GM12878 (cell line): ENCODE data around the gene BARX2.
"Not testable (repeated sequence)": the region's sequence is repeated elsewhere in the genome, so short reads cannot be mapped to it uniquely, and the experiment has no call there.

Experiments
- BRCA1 ChIP-seq: IDR thresholded peaks from 2 replicates; pipeline ENCODE4 v1.6.1; 2011; ENCODE audit warnings: low read depth, low read length, improper control_type of control experiment
- CBFB ChIP-seq: IDR thresholded peaks from 2 replicates; pipeline ENCODE4 v1.6.1; 2016; ENCODE audit warnings: antibody characterized with exemption, low read depth
- CHD1 ChIP-seq: IDR thresholded peaks from 2 replicates; pipeline ENCODE4 v1.6.1; 2012; ENCODE audit warnings: low read depth, low read length, improper control_type of control experiment
- EP300 ChIP-seq, 2 experiments: fragments of 150-350 bp in 1 of 2; IDR thresholded peaks; 2 replicates each; pipeline ENCODE4 v1.6.1; 2011 to 2012; ENCODE audit warnings: low read depth in 2 of 2, low read length in 2 of 2, borderline replicate concordance in 1 of 2, improper control_type of control experiment in 1 of 2, inconsistent platforms in 1 of 2; ENCODE audit not compliant: control insufficient read depth in 1 of 2
- FOS ChIP-seq: IDR thresholded peaks from 3 replicates; pipeline ENCODE4 v1.6.1; 2011; ENCODE audit warnings: borderline replicate concordance; ENCODE audit not compliant: insufficient read length; ENCODE audit errors: extremely low read depth
- HDAC2 ChIP-seq: fragments of 200-600 bp; sonication (generic); IDR thresholded peaks from 2 replicates; pipeline ENCODE4 v1.6.1; 2017
- RAD21 ChIP-seq: IDR thresholded peaks from 2 replicates; pipeline ENCODE4 v1.6.1; 2011; ENCODE audit warnings: mild to moderate bottlenecking, low read depth, low read length, moderate library complexity; ENCODE audit not compliant: insufficient read depth
- ZNF274 ChIP-seq: IDR thresholded peaks from one replicate; pipeline ENCODE4 v1.8.0; 2011; ENCODE audit not compliant: insufficient read length, insufficient read depth
- TF ChIP-seq, protein P1 (sequence below), 3 experiments: IDR thresholded peaks in 2 of 3; conservative IDR thresholded peaks in 1 of 3; 2 replicates each; pipeline ENCODE4 v1.5.1; 2011; ENCODE audit warnings: low read depth in 3 of 3, low read length in 3 of 3, mild to moderate bottlenecking in 3 of 3, control low read depth in 2 of 3, moderate library complexity in 2 of 3, inconsistent platforms in 1 of 3, mixed read lengths in 1 of 3; ENCODE audit not compliant: control insufficient read depth in 2 of 3, insufficient read depth in 1 of 3; ENCODE audit errors: extremely low read depth in 1 of 3
- TF ChIP-seq, protein P2 (sequence below): fragments of 450-650 bp; formaldehyde crosslinking; IDR thresholded peaks from 2 replicates; pipeline ENCODE4 v1.4.0; 2022; ENCODE audit warnings: mild to moderate bottlenecking, moderate library complexity

DNA sequence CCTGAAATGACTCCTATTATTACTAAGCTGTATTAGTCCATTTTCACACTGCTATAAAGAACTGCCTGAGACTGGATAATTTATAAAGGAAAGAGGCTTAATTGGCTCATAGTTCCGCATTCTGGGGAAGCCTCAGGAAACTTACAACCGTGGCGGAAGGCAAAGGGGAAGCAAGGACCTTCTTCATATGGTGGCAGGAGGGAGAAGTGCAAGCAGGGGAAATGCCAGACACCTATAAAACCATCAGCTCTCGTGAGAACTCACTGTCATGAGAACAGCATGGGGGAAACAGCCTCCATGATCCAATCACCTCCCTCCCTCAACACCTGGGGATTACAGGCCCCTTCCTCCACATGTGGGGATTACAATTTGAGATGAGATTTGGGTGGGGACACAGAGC lies 47.9 kb upstream of the BARX2 start:
- TF ChIP-seq, protein P1, sequence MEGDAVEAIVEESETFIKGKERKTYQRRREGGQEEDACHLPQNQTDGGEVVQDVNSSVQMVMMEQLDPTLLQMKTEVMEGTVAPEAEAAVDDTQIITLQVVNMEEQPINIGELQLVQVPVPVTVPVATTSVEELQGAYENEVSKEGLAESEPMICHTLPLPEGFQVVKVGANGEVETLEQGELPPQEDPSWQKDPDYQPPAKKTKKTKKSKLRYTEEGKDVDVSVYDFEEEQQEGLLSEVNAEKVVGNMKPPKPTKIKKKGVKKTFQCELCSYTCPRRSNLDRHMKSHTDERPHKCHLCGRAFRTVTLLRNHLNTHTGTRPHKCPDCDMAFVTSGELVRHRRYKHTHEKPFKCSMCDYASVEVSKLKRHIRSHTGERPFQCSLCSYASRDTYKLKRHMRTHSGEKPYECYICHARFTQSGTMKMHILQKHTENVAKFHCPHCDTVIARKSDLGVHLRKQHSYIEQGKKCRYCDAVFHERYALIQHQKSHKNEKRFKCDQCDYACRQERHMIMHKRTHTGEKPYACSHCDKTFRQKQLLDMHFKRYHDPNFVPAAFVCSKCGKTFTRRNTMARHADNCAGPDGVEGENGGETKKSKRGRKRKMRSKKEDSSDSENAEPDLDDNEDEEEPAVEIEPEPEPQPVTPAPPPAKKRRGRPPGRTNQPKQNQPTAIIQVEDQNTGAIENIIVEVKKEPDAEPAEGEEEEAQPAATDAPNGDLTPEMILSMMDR (IDR thresholded peaks at IDR 0.05 in 2 of 3, conservative IDR thresholded peaks at IDR 0.05 in 1 of 3; ENCODE audit: control insufficient read depth in 2 of 3, extremely low read depth in 1 of 3, insufficient read depth in 1 of 3, low read depth in 3 of 3, low read length in 3 of 3) = not testable (repeated sequence)
- not testable (repeated sequence) for TF ChIP-seq CBFB; ZNF274; FOS; EP300 (IDR thresholded peaks at IDR 0.05; ENCODE audit: borderline replicate concordance in 1 of 2, control insufficient read depth in 1 of 2, low read depth in 2 of 2, low read length in 2 of 2); BRCA1; RAD21; CHD1; HDAC2
- TF ChIP-seq, protein P2, sequence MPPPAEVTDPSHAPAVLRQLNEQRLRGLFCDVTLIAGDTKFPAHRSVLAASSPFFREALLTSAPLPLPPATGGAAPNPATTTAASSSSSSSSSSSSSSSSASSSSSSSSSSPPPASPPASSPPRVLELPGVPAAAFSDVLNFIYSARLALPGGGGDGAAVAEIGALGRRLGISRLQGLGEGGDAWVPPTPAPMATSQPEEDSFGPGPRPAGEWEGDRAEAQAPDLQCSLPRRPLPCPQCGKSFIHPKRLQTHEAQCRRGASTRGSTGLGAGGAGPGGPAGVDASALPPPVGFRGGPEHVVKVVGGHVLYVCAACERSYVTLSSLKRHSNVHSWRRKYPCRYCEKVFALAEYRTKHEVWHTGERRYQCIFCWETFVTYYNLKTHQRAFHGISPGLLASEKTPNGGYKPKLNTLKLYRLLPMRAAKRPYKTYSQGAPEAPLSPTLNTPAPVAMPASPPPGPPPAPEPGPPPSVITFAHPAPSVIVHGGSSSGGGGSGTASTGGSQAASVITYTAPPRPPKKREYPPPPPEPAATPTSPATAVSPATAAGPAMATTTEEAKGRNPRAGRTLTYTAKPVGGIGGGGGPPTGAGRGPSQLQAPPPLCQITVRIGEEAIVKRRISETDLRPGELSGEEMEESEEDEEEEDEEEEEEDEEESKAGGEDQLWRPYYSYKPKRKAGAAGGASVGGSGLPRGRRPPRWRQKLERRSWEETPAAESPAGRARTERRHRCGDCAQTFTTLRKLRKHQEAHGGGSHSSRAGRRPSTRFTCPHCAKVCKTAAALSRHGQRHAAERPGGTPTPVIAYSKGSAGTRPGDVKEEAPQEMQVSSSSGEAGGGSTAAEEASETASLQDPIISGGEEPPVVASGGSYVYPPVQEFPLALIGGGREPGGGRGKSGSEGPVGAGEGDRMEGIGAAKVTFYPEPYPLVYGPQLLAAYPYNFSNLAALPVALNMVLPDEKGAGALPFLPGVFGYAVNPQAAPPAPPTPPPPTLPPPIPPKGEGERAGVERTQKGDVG = not testable (repeated sequence)
